ENCODE results near the gene ZFP3. TPM values are rescaled to one million over a fixed set of nuclear protein-coding genes. Genes with fewer than 3 reads are reported as not detected.
"Not testable (repeated sequence)": the region's sequence is repeated elsewhere in the genome, so short reads cannot be mapped to it uniquely, and the experiment has no call there.

ZFP3 gene
- polyA plus RNA-seq, 2 of the 4 experiments (the other 2 are of a cell fraction) = 1.7 to 4.8 TPM

DNA sequence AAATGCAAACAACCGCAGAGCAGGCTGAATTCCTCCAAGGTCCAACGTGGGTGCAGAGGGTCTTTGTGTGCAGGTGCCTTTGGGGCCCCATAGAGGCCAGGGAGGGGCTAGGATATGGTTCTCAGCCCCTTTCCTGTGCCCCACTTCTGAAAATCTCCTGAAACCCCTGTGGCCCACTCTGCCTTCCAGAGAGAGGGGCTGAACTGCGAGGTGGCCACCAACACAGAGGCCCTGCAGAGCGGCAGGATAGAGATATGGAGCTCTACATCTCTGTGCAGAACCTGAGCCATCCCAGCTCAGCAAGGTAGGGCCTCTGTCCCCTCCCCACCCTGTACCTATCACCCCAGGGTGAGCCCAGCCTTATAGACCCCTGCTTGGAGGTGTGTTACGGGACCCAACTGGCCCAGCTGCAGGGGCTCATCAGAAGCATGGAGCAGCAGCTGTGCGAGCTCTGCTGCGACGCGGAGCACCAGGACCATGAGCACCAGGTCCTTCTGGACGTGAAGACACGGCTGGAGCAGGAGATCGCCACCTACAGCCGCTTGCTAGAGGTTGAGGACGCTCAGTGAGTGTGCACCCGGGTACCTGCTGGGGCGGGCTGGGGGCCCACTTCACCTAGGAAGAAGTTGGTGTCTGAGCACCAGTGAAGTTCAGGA, 43.0 kb downstream of the ZFP3 start:
- H3K9me3 ChIP-seq = no peaks in the 10 kb centered on the region; the same call in 2 of the 3 replicates
- FAIRE-seq (no peak), ATAC-seq (no peak), DNase-seq (ENCODE audit: low read depth in 1 of 2, low spot score in 1 of 2) (no peak)
- no peak for TF ChIP-seq HOXB5 (CRISPR knock-in tag; IDR thresholded peaks at IDR 0.05)
- no peak for TF ChIP-seq PHF8 (IDR thresholded peaks at IDR 0.05; ENCODE audit: borderline replicate concordance, low read depth)
- no peak for TF ChIP-seq HOXB13 (CRISPR knock-in tag; IDR thresholded peaks at IDR 0.05; ENCODE audit: low read depth)
- TF ChIP-seq, protein P1, sequence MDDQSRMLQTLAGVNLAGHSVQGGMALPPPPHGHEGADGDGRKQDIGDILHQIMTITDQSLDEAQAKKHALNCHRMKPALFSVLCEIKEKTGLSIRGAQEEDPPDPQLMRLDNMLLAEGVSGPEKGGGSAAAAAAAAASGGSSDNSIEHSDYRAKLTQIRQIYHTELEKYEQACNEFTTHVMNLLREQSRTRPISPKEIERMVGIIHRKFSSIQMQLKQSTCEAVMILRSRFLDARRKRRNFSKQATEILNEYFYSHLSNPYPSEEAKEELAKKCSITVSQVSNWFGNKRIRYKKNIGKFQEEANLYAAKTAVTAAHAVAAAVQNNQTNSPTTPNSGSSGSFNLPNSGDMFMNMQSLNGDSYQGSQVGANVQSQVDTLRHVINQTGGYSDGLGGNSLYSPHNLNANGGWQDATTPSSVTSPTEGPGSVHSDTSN (IDR thresholded peaks at IDR 0.05) = no peak
- no peak for TF ChIP-seq GATA3 (IDR thresholded peaks at IDR 0.05; ENCODE audit: borderline replicate concordance)
- no peak for TF ChIP-seq RARB (CRISPR knock-in tag; IDR thresholded peaks at IDR 0.05)
- TF ChIP-seq CBX8 (IDR thresholded peaks at IDR 0.05) = no peak
- no peak for TF ChIP-seq SREBF2 (IDR thresholded peaks at IDR 0.05)
- no peak for TF ChIP-seq NR3C1 (IDR thresholded peaks at IDR 0.05)
- TF ChIP-seq KDM1A (IDR thresholded peaks at IDR 0.05; ENCODE audit: low read depth) = no peak
- no peak for TF ChIP-seq FOSB (CRISPR knock-in tag; IDR thresholded peaks at IDR 0.05)
- no peak for TF ChIP-seq ZFP36 (IDR thresholded peaks at IDR 0.05; ENCODE audit: borderline replicate concordance, partially characterized antibody)
- no peak for TF ChIP-seq BHLHE40 (IDR thresholded peaks at IDR 0.05; ENCODE audit: low read depth, low read length)
- TF ChIP-seq, protein P2, sequence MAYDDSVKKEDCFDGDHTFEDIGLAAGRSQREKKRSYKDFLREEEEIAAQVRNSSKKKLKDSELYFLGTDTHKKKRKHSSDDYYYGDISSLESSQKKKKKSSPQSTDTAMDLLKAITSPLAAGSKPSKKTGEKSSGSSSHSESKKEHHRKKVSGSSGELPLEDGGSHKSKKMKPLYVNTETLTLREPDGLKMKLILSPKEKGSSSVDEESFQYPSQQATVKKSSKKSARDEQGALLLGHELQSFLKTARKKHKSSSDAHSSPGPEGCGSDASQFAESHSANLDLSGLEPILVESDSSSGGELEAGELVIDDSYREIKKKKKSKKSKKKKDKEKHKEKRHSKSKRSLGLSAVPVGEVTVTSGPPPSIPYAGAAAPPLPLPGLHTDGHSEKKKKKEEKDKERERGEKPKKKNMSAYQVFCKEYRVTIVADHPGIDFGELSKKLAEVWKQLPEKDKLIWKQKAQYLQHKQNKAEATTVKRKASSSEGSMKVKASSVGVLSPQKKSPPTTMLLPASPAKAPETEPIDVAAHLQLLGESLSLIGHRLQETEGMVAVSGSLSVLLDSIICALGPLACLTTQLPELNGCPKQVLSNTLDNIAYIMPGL (CRISPR knock-in tag; IDR thresholded peaks at IDR 0.05; ENCODE audit: borderline replicate concordance) = no peak
- TF ChIP-seq FOSL2 (IDR thresholded peaks at IDR 0.05) = no peak
- TF ChIP-seq FOSL2 (CRISPR knock-in tag; IDR thresholded peaks at IDR 0.05) = no peak
- no peak for TF ChIP-seq POLR2AphosphoS2 (conservative IDR thresholded peaks at IDR 0.05; ENCODE audit: low read length)
- POLR2A ChIA-PET = no interaction called here
- no peak overlapping the region for H3K4me3 ChIP-seq
- CTCF ChIA-PET = no interaction called here
- no peak overlapping the region for H3K27ac ChIP-seq
- no peak overlapping the region for H3K4me2 ChIP-seq
- WGBS (ENCODE audit: missing lambda C conversion rate) = 76% methylated on average over 14 of the region's 16 CpGs
- 0 out of 3 replicates have a peak, but pooled peaks cover 7% of the 10 kb centered on the region for H3K4me1 ChIP-seq

DNA sequence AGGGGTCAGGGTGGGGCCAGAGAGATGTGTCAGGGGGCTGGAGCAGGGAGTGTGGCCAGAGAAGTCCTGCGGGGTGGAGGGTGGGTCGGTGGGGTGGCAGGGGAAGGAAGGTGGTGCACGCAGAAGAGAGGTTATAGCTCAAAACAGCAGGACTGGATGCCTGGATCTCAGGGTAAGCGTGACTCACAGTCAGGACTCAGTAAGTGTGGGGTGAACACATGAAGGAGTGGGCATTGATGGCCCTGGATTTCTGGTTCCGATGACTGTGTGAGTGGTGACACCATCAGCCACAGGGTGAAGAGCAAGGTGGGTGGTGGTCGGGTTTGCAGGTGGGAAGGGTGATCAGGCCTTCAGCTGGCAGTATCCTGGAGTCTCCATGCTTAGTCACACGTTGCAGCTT, 43.8 kb downstream of the ZFP3 start:
- H3K4me2 ChIP-seq = peak overlapping the region; percentile 71
- ATAC-seq; H3K4me3 ChIP-seq; H3K4me1 ChIP-seq; CTCF ChIA-PET; POLR2A ChIA-PET; H3K9me3 ChIP-seq; H3K27ac ChIP-seq; FAIRE-seq; DNase-seq (ENCODE audit: low read depth in 1 of 2, low spot score in 1 of 2): not testable (repeated sequence)
- WGBS (ENCODE audit: missing lambda C conversion rate) = 73% methylated on average over 7 of the region's 7 CpGs

DNA sequence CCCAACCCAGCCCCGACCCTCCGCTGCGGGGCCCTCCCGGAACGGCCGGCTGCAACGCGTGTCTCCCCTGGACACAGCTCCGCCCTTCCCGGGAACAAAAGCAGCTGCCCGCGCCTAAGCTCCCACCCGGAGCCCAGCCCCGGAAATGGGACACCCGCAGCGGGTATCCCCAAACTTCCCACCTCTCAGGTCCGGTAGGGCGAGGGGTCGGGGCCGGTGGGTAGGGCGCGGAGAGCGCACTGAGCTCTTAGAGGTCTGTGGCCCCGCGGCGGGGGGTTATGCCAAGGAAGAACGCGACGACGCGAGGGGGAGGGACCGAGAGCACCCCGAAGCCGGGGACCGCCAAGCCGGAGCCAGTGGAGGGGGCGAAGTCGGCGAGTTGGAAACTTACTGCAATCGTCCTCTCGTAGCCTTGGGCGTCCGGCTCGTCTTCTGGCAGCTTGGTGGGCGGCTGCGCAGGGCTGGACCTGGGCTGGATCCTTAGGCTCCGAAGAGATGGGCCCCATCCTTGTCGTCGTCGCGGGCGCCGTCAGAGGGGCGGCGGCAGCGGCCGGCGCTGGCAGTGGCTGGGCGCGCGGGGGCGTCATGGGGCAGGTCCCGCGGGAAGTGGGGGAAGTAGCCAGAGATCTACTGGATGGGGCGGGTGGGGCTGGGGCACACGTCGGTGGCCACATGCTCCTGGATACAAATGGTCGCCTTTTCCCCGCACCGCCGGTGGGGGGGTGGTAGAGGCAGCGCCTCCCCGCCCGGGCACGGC, 44.5 kb downstream of the ZFP3 start:
- WGBS (ENCODE audit: missing lambda C conversion rate) = 35% methylated on average over 44 of the region's 75 CpGs
- H3K4me2 ChIP-seq = peak overlapping the region; percentile 71
- FAIRE-seq (no peak), DNase-seq (ENCODE audit: low read depth in 1 of 2, low spot score in 1 of 2) (no peak), ATAC-seq (peak; percentile 40 to 49; a peak in 3 of 6 replicates)
- POLR2A ChIA-PET = no interaction called here
- H3K27ac ChIP-seq = peak overlapping the region in 1 of 2 experiments; percentile 20; a peak in 1 of 6 replicates
- no peak for TF ChIP-seq HDAC2 (IDR thresholded peaks at IDR 0.05)
- TF ChIP-seq, protein P3, sequence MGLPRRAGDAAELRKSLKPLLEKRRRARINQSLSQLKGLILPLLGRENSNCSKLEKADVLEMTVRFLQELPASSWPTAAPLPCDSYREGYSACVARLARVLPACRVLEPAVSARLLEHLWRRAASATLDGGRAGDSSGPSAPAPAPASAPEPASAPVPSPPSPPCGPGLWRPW (IDR thresholded peaks at IDR 0.05) = no peak
- TF ChIP-seq EHMT2 (IDR thresholded peaks at IDR 0.05; ENCODE audit: low read depth) = no peak
- no peak for TF ChIP-seq MYC (IDR thresholded peaks at IDR 0.05; ENCODE audit: borderline replicate concordance, low read length)
- H3K4me1 ChIP-seq = 0 out of 3 replicates have a peak, but pooled peaks cover 7% of the 10 kb centered on the region
- no peaks in the 10 kb centered on the region for H3K9me3 ChIP-seq
- H3K4me3 ChIP-seq = peak overlapping the region; percentile 24
- CTCF ChIA-PET = no interaction called here
